GM12875 (cell line): ENCODE measurements around the gene KDM6B.

ENCODE experiments used
- H3K4me3 ChIP-seq: one replicate; pipeline ENCODE4 v1.5.1; 2011; ENCODE audit warnings: low read depth, low read length, control low read depth
- CTCF ChIP-seq: IDR thresholded peaks from 2 replicates; pipeline ENCODE4 v1.5.1; 2011; ENCODE audit warnings: low read depth, mild to moderate bottlenecking, control low read depth, inconsistent platforms, low read length, moderate library complexity, borderline replicate concordance; ENCODE audit not compliant: insufficient read depth

KDM6B gene

GRCh38 chr17:7878234-7878633 is 44.2 kb downstream of the KDM6B start:
- no peak overlapping the region for H3K4me3 ChIP-seq
- no peak for TF ChIP-seq CTCF

DNA sequence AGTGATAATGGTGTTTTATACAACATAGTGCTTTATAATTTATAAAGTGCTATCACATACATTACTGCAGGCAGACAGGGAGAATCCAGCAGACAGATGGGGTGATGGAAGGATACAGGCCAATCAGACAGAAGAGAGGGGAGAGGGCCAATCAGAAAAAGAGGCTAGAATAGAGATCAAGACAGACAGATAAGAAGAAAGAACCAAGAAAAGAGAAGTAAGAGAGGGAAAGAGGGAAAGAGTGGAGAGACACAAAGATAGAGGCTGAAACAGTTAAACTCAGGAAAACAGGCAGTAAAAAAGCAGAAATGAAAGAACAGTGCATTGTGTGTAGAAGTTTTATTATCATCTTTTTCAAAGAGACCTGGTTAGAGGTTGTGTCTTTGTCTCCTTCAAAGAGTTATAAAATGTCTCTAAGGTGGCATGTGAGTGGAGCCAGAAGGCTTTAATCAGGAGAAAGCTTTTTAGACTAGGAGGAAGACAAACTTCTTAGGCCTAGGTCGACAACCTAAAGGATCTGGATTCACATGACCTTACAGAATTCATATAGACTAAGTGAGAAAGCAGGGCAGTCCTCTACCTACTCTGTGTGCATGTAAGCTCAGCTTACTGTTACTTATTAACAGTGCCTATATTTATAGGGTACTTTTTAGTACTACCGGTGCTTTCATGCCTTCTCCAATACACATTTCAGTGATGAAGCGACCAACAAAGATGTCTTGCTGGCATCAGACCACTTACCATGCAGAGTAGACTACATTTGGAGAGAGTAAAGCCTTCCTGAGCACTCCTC is 46.3 kb downstream of the KDM6B start:
- H3K4me3 ChIP-seq, result no peak overlapping the region
- TF ChIP-seq CTCF, result no peak

GRCh38 chr17:7881276-7882054 is 47.4 kb downstream of the KDM6B start:
- H3K4me3 ChIP-seq, result peak overlapping the region; percentile 8
- no peak for TF ChIP-seq CTCF

GRCh38 chr17:7882068-7882467 is 48.1 kb downstream of the KDM6B start:
- no peak for TF ChIP-seq CTCF
- no peak overlapping the region for H3K4me3 ChIP-seq

GRCh38 chr17:7882629-7883028 is 48.6 kb downstream of the KDM6B start:
- no peak overlapping the region for H3K4me3 ChIP-seq
- no peak for TF ChIP-seq CTCF
